Measurements from ENCODE around the gene CLEC14A. TPM values are rescaled to one million over a fixed set of nuclear protein-coding genes. Genes with fewer than 3 reads are reported as not detected.
A peak's percentile ranks its signal among the peaks of the same experiment; 100 is the strongest.

The CLEC14A gene
- total RNA-seq (2021): 0.23 and 0.31 TPM in 2 replicates
- Bru-seq, nascent RNA: not detected
- percentile 28 among the genes with signal in this experiment for BruChase-seq, experiment 1, labeled RNA remaining after a 2-hour chase
- not detected for BruChase-seq, experiment 2, labeled RNA remaining after a 6-hour chase
- long read RNA-seq: 0 reads

GRCh38 chr14:38255673-38256532, at the start of gene CLEC14A:
Gene CLEC14A (minus strand): TSS chr14:38256093. CDS start chr14:38256022, 71 bp downstream.
- intact Hi-C loops (cut with micrococcal nuclease; ENCODE audit: unreplicated experiment): no loop called here
- no peak within 1 kb of the TSS for H3K4me3 ChIP-seq
- no peaks in the 10 kb centered on the region for H3K79me2 ChIP-seq (ENCODE audit: low read depth)
- H3K27me3 ChIP-seq (ENCODE audit: insufficient read depth, low read depth): no peaks in the 10 kb centered on the region
- no peak for DNase-seq
- H2AFZ ChIP-seq: no peak within 1 kb of the TSS
- 0 out of 2 replicates have a peak, but pooled peaks cover 5% of the 10 kb centered on the region for H3K4me1 ChIP-seq (replicated peaks; ENCODE audit: insufficient read depth)
- no TSS peak for BruUV-seq (replicated peaks)
- ChIA-PET CTCF (no interaction called here), POLR2A (ENCODE audit: unreplicated experiment) (no interaction called here)
- no peak within 1 kb of the TSS for H3K27ac ChIP-seq
- TF ChIP-seq CTCF (conservative IDR thresholded peaks at IDR 0.05): no peak
- TF ChIP-seq EZH2 (IDR thresholded peaks at IDR 0.05; ENCODE audit: low read depth): no peak
- H3K9me3 ChIP-seq (ENCODE audit: insufficient read depth, low read depth): no peaks in the 10 kb centered on the region
- no peaks in the 10 kb centered on the region for H4K20me1 ChIP-seq (ENCODE audit: insufficient read depth)
- H3K9me2 ChIP-seq (ENCODE audit: insufficient read depth): no peaks in the 10 kb centered on the region
- no peak within 1 kb of the TSS for H3K4me2 ChIP-seq
- no peaks in the 10 kb centered on the region for H3F3A ChIP-seq (ENCODE audit: insufficient read depth, low read depth)
- no peaks in the 10 kb centered on the region for H3K36me3 ChIP-seq (ENCODE audit: low read depth)

- no peak for DNase-seq
- H3K4me1 ChIP-seq (replicated peaks; ENCODE audit: insufficient read depth): no peaks in the 10 kb centered on the region
- no peak overlapping the region for H3K27ac ChIP-seq
- no peaks in the 10 kb centered on the region for H3K36me3 ChIP-seq (ENCODE audit: low read depth)
- no peaks in the 10 kb centered on the region for H3K9me2 ChIP-seq (ENCODE audit: insufficient read depth)
- no peak overlapping the region for H3K4me3 ChIP-seq
- no peaks in the 10 kb centered on the region for H3F3A ChIP-seq (ENCODE audit: insufficient read depth, low read depth)
- no peak overlapping the region for H2AFZ ChIP-seq
- no peaks in the 10 kb centered on the region for H3K79me2 ChIP-seq (ENCODE audit: low read depth)
- H3K9me3 ChIP-seq (ENCODE audit: insufficient read depth, low read depth): no peaks in the 10 kb centered on the region
- ChIA-PET CTCF (no interaction called here), POLR2A (ENCODE audit: unreplicated experiment) (no interaction called here)
- no peak overlapping the region for H3K4me2 ChIP-seq
- no peaks in the 10 kb centered on the region for H3K27me3 ChIP-seq (ENCODE audit: insufficient read depth, low read depth)
- intact Hi-C loops (cut with micrococcal nuclease; ENCODE audit: unreplicated experiment): no loop called here
- H4K20me1 ChIP-seq (ENCODE audit: insufficient read depth): no peaks in the 10 kb centered on the region
- no TSS peak for BruUV-seq (replicated peaks)
- TF ChIP-seq EZH2 (IDR thresholded peaks at IDR 0.05; ENCODE audit: low read depth) (no peak), CTCF (conservative IDR thresholded peaks at IDR 0.05) (no peak)
Observed at GRCh38 chr14:38302966-38303365, 47.1 kb upstream of the CLEC14A start.

GRCh38 chr14:38302034-38302433, 46.1 kb upstream of the CLEC14A start:
- H3K4me1 ChIP-seq (replicated peaks; ENCODE audit: insufficient read depth): no peaks in the 10 kb centered on the region
- POLR2A ChIA-PET (ENCODE audit: unreplicated experiment): no interaction called here
- H3K27me3 ChIP-seq (ENCODE audit: insufficient read depth, low read depth): no peaks in the 10 kb centered on the region
- H3K27ac ChIP-seq: no peak overlapping the region
- no peak for DNase-seq
- H3K9me2 ChIP-seq (ENCODE audit: insufficient read depth): no peaks in the 10 kb centered on the region
- CTCF ChIA-PET: no interaction called here
- H3F3A ChIP-seq (ENCODE audit: insufficient read depth, low read depth): no peaks in the 10 kb centered on the region
- H2AFZ ChIP-seq: no peak overlapping the region
- TF ChIP-seq EZH2 (IDR thresholded peaks at IDR 0.05; ENCODE audit: low read depth) (no peak), CTCF (conservative IDR thresholded peaks at IDR 0.05) (no peak)
- H3K79me2 ChIP-seq (ENCODE audit: low read depth): no peaks in the 10 kb centered on the region
- BruUV-seq (replicated peaks): no TSS peak
- H3K36me3 ChIP-seq (ENCODE audit: low read depth): no peaks in the 10 kb centered on the region
- H3K4me3 ChIP-seq: no peak overlapping the region
- intact Hi-C loops (cut with micrococcal nuclease; ENCODE audit: unreplicated experiment): no loop called here
- H3K9me3 ChIP-seq (ENCODE audit: insufficient read depth, low read depth): no peaks in the 10 kb centered on the region
- no peak overlapping the region for H3K4me2 ChIP-seq
- H4K20me1 ChIP-seq (ENCODE audit: insufficient read depth): no peaks in the 10 kb centered on the region

All from PC-9 (cell line).